Activated CD4-positive, alpha-beta T cell treated with anti-CD3 and anti-CD28 coated beads, Interleukin-2, amount 50 U/mL, for 4 hours (primary cell): Measurements from ENCODE around the gene UHRF2.
"Not testable (repeated sequence)": the region's sequence is repeated elsewhere in the genome, so short reads cannot be mapped to it uniquely, and the experiment has no call there.

Source experiments
- DNase-seq, 2 experiments: peaks; one replicate each; pipeline ENCODE4 v3.0.0-alpha.2; 2020

UHRF2 gene

GRCh38 chr9:6489099-6489498 is 76.1 kb downstream of the UHRF2 start:
- DNase-seq = no peak

- no peak for DNase-seq
These were observed 77.9 kb downstream of the UHRF2 start for GRCh38 chr9:6490863-6491262.

DNA sequence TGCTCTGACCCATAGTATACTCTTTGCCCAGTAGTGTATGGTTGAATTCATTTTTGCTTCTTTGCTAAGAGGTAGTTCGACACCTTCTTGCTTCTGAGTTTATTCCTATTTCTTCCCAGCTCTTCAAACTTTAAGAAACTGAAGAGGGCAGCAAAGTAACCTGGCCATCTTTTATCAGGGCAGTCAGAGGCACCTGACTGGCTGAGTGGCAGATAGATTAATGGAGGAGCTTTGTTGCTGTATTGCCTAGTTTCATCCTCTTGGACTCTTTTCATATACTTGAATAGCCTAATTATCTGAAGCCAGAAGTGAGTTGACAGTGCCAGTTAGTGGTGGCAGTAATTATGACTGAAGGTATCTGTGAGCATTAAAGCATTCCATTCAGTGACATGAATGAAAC is 82.5 kb downstream of the UHRF2 start:
- DNase-seq = no peak

GRCh38 chr9:6498982-6499381 is 86.0 kb downstream of the UHRF2 start:
- no peak for DNase-seq

DNA sequence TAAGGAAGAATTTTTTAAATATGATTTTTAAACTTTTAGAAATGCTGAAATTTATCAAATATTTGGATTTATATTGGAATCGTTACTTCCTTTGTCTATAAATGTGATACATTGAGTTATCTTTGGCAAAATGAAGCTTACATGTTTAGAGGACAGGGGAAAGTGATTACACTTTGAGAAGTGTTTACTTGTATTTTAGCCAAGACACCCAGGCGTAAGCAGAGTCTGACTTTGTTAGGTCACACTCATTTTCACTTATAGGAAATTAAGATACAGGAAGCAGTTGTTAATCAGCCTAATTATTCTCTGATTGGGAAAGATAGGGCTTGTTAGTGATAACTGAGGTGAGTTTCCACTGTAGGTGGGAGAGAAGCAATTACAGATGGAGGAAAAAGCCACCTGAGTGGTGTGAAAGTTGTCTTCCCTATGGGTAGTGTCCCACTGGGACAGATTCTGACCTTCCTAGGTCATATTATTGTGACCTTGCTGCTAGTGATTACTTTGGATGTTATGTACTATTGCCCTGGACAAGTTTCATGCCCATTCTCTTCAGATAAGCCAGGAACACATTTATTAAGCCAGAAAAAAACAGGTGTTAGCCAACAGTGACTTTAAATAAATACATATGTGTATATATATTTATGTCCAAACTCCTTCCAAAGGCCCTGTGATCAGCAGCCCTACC is 88.7 kb downstream of the UHRF2 start:
- DNase-seq = no peak

DNA sequence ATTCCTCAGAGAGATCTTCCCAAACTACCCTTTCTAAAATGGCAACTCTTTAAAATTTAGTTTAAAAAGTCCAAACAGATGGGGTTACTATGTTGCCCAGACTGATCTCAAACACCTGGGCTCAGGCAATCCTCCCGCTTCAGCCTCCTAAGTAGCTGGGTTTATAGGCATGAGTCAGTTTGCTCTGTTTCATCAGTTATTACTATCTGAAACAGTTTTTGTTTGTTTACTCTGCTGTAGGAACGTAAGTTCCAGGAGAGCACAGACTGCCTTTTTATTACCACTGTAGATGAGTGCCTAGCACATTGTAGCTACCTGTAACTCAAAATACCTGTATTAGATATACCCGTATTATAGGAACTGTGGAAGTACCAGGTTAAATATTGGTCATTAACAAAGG is 89.4 kb downstream of the UHRF2 start:
- DNase-seq = no peak

DNA sequence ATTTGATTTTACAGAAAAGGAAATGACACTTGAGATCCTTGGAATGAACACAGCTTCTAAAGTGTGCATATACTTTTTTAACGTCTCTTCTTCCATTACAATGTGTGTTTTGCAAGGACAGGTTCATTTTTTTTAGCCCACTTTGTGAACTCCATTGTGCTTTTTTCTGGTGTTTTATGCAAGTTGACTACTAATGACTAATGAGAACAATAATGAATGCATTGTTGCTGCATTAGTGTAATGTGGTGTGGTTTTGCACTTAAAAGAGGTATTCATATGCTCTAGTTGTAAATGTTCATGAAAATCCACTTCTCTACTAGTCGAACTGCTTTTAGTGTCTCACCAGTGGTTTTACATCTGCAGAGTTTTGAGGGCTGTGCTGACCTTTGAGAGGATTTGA is 93.6 kb downstream of the UHRF2 start:
- DNase-seq = no peak

DNA sequence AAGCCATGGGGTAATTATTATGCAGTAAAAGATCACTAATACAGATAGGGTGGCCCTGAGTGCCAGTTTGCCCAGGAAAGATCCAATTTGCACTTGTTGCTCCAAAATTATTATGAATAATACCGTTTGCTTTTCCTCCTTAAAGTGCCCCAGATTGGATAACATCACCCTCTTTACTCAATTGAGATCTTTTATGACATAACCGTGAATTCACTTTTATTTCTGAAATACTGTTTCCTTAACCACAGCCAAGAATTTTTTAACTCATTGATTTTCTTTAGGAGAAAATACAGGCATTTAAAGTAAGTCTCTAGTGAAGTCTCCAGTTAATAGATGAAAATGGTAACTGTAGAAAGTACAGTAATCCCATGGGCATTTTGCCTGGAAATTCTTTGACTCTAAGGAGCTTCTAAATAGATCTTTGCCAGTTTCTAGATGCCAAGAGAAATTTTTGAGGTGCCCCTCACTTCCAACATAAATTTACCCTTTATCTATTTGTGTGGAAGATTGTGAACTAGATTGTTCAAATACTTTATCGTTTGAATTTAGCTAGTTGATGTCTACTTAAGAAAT is 99.2 kb downstream of the UHRF2 start:
- no peak for DNase-seq

GRCh38 chr9:6522263-6522662 is 109.3 kb downstream of the UHRF2 start:
- no peak for DNase-seq

- DNase-seq = no peak
These were observed 112.5 kb downstream of the UHRF2 start for GRCh38 chr9:6525326-6526045.

DNA sequence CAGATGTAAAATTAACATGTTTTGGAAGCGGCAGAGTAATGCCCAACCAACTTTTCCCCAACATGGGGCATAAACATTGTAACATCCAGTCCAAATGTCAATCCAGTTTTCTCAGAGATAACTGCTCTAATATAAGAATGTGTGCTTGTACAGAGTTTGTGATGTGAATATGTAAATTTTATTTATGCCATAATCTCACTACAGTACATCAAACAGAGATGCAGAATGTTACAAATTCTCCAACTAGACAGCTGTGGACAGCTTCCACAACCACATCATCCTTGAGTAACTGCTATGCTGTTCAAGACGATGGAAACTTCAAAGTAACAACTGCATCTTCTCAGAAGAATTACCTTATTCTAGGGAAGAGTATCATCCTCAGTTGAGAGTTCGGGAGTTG is 122.6 kb downstream of the UHRF2 start:
- no peak for DNase-seq

- DNase-seq = no peak
These were observed 125.7 kb downstream of the UHRF2 start for GRCh38 chr9:6538666-6539071.

GRCh38 chr9:6542617-6543016 is 129.6 kb downstream of the UHRF2 start:
- DNase-seq = not testable (repeated sequence)

- no peak for DNase-seq
These were observed 130.2 kb downstream of the UHRF2 start for GRCh38 chr9:6543204-6543603.

DNA sequence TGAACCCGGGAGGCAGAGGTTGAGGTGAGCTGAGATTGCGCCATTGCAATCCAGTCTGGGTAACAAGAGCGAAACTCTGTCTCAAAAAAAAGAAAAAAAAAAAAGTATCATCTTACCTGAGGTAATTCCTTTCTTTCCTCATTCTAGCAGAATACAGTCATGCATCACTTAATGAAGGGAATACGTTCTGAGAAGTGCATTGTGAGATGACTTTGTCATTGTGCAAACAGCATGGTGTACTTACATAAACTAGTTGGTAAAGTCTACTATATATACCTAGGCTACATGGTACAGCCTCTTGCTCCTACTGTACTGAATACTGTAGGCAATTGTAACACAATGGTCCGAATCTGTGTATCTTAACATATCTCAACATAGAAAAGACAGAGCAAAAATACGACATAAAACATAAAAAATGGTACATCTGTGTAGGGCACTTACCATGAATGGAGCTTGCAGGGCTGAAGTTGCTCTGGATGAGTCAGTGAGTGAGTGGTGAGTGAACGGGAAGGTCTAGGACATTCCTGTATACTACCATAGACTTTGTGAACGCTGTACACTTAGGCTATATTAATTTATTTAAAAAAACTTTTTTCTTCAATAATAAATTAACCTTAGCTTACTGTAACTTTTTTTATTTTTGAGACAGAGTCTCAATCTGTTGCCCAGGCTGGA is 132.2 kb downstream of the UHRF2 start:
- no peak for DNase-seq

- DNase-seq = no peak
These were observed 136.3 kb downstream of the UHRF2 start for GRCh38 chr9:6549106-6549800.

GRCh38 chr9:6551136-6551535 is 138.1 kb downstream of the UHRF2 start:
- DNase-seq = no peak

- no peak for DNase-seq
These were observed 139.0 kb downstream of the UHRF2 start for GRCh38 chr9:6552033-6552432.

- no peak for DNase-seq
These were observed 139.6 kb downstream of the UHRF2 start for GRCh38 chr9:6552498-6553121.

- DNase-seq = no peak
These were observed 140.9 kb downstream of the UHRF2 start for GRCh38 chr9:6553866-6554265.
